ENCODE data around the gene TGFBRAP1. TPM values are rescaled to one million over a fixed set of nuclear protein-coding genes. Genes with fewer than 3 reads are reported as not detected.
A peak's percentile ranks its signal among the peaks of the same experiment; 100 is the strongest.

TGFBRAP1 gene
- total and polyA plus RNA-seq, 2 experiments from 2014 or later = 10.4 to 18.3 TPM

GRCh38 chr2:105324732-105325131 lies 4.8 kb downstream of the TGFBRAP1 start:
- Histone ChIP-seq H3K4me1 (ENCODE audit: insufficient read depth) (peaks cover 23% of the 10 kb centered on the region), H3K4me3 (no peak overlapping the region), H3K36me3 (replicated peaks; ENCODE audit: insufficient read depth, low read depth) (no peaks in the 10 kb centered on the region), H3K9me3 (ENCODE audit: low read depth) (no peaks in the 10 kb centered on the region), H3K4me2 (peak overlapping the region; percentile 8), H2AFZ (no peak overlapping the region), H3K27ac (peak overlapping the region; percentile 78), H3K79me2 (peaks cover 86% of the 10 kb centered on the region), H3K9me2 (replicated peaks; ENCODE audit: insufficient read depth) (no peaks in the 10 kb centered on the region), H3K27me3 (no peaks in the 10 kb centered on the region), H4K20me1 (ENCODE audit: insufficient read depth, poor library complexity, severe bottlenecking) (no peaks in the 10 kb centered on the region)
- WGBS (ENCODE audit: low lambda C conversion rate, missing lambda C conversion rate) = 66% methylated on average over 4 of the region's 4 CpGs
- DNase-seq (ENCODE audit: low spot score) = peak; percentile 19
- TF ChIP-seq CTCF (IDR thresholded peaks at IDR 0.05; ENCODE audit: poor library complexity) (no peak), EZH2 (IDR thresholded peaks at IDR 0.05; ENCODE audit: borderline replicate concordance) (no peak), EZH2phosphoT487 (IDR thresholded peaks at IDR 0.05; ENCODE audit: low read depth, severe bottlenecking, unreplicated experiment) (no peak)

- Histone ChIP-seq H3K27me3 (no peaks in the 10 kb centered on the region), H3K9me3 (ENCODE audit: low read depth) (no peaks in the 10 kb centered on the region), H3K27ac (peak overlapping the region; percentile 78), H4K20me1 (ENCODE audit: insufficient read depth, poor library complexity, severe bottlenecking) (no peaks in the 10 kb centered on the region), H3K79me2 (peaks cover 88% of the 10 kb centered on the region), H3K4me2 (no peak overlapping the region), H3K4me3 (no peak overlapping the region), H3K4me1 (ENCODE audit: insufficient read depth) (peaks cover 23% of the 10 kb centered on the region), H3K9me2 (replicated peaks; ENCODE audit: insufficient read depth) (no peaks in the 10 kb centered on the region), H2AFZ (no peak overlapping the region), H3K36me3 (replicated peaks; ENCODE audit: insufficient read depth, low read depth) (no peaks in the 10 kb centered on the region)
- no peak for TF ChIP-seq EZH2 (IDR thresholded peaks at IDR 0.05; ENCODE audit: borderline replicate concordance)
- TF ChIP-seq CTCF (IDR thresholded peaks at IDR 0.05; ENCODE audit: poor library complexity) = no peak
- TF ChIP-seq EZH2phosphoT487 (IDR thresholded peaks at IDR 0.05; ENCODE audit: low read depth, severe bottlenecking, unreplicated experiment) = no peak
- 87% methylated on average over 4 of the region's 4 CpGs for WGBS (ENCODE audit: low lambda C conversion rate, missing lambda C conversion rate)
- DNase-seq (ENCODE audit: low spot score) = no peak
These were observed 5.4 kb downstream of the TGFBRAP1 start for GRCh38 chr2:105324101-105324500.

- H2AFZ ChIP-seq = no peak overlapping the region
- no peaks in the 10 kb centered on the region for H4K20me1 ChIP-seq (ENCODE audit: insufficient read depth, poor library complexity, severe bottlenecking)
- DNase-seq (ENCODE audit: low spot score) = no peak
- no peaks in the 10 kb centered on the region for H3K9me3 ChIP-seq (ENCODE audit: low read depth)
- H3K4me1 ChIP-seq (ENCODE audit: insufficient read depth) = peaks cover 14% of the 10 kb centered on the region
- H3K27ac ChIP-seq = no peak overlapping the region
- no peaks in the 10 kb centered on the region for H3K9me2 ChIP-seq (replicated peaks; ENCODE audit: insufficient read depth)
- peaks cover 89% of the 10 kb centered on the region for H3K79me2 ChIP-seq
- no peak overlapping the region for H3K4me2 ChIP-seq
- no peaks in the 10 kb centered on the region for H3K36me3 ChIP-seq (replicated peaks; ENCODE audit: insufficient read depth, low read depth)
- no peak overlapping the region for H3K4me3 ChIP-seq
- WGBS (ENCODE audit: low lambda C conversion rate, missing lambda C conversion rate) = 96% methylated on average over 4 of the region's 5 CpGs
- H3K27me3 ChIP-seq = no peaks in the 10 kb centered on the region
- no peak for TF ChIP-seq EZH2phosphoT487 (IDR thresholded peaks at IDR 0.05; ENCODE audit: low read depth, severe bottlenecking, unreplicated experiment)
- no peak for TF ChIP-seq EZH2 (IDR thresholded peaks at IDR 0.05; ENCODE audit: borderline replicate concordance)
- TF ChIP-seq CTCF (IDR thresholded peaks at IDR 0.05; ENCODE audit: poor library complexity) = no peak
These were observed 6.4 kb downstream of the TGFBRAP1 start for GRCh38 chr2:105323111-105323510.

Data from hepatocyte (in vitro differentiated cells).